RKO (cell line): ENCODE results near the gene DNAJC17.
A peak's percentile ranks its signal among the peaks of the same experiment; 100 is the strongest.

Experiments
- DNase-seq: peaks from one replicate; pipeline ENCODE4 v3.0.0-alpha.2; 2016; ENCODE audit warnings: low spot score

Gene DNAJC17

GRCh38 chr15:40807028-40807887, at the start of gene DNAJC17, which contains the start of gene ZFYVE19:
DNAJC17 (minus strand) TSS chr15:40807473; CDS start chr15:40807446, 27 bp downstream.
ZFYVE19 (plus strand) TSS chr15:40807089; CDS start chr15:40807590, 501 bp downstream.
- DNase-seq, result peak; percentile 98

- no peak for DNase-seq
Observed at GRCh38 chr15:40856746-40857145, 49.5 kb upstream of the DNAJC17 start.

- DNase-seq, result no peak
Observed at GRCh38 chr15:40855706-40856234, 48.5 kb upstream of the DNAJC17 start.

- DNase-seq, result no peak
Observed at GRCh38 chr15:40854161-40854560, 46.9 kb upstream of the DNAJC17 start.

GRCh38 chr15:40853241-40853890, 46.1 kb upstream of the DNAJC17 start:
- no peak for DNase-seq

- no peak for DNase-seq
Observed at GRCh38 chr15:40852529-40852928, 45.3 kb upstream of the DNAJC17 start.

- DNase-seq, result no peak
Observed at GRCh38 chr15:40850576-40851112, 43.4 kb upstream of the DNAJC17 start.

- peak; percentile 30 for DNase-seq
Observed at GRCh38 chr15:40847223-40847961, 40.1 kb upstream of the DNAJC17 start.

- no peak for DNase-seq
Observed at GRCh38 chr15:40846841-40847222, 39.6 kb upstream of the DNAJC17 start.

- no peak for DNase-seq
Observed at GRCh38 chr15:40845511-40846284, 38.4 kb upstream of the DNAJC17 start.

GRCh38 chr15:40845036-40845435, 37.8 kb upstream of the DNAJC17 start:
- DNase-seq, result peak; percentile 17

- DNase-seq, result peak; percentile 54
Observed at GRCh38 chr15:40844696-40845030, 37.4 kb upstream of the DNAJC17 start.

GRCh38 chr15:40843885-40844695, 36.8 kb upstream of the DNAJC17 start, which contains the start of gene SPINT1:
SPINT1 (plus strand) TSS chr15:40844048; CDS start chr15:40844555, 507 bp downstream.
- DNase-seq, result peak; percentile 75

- DNase-seq, result no peak
Observed at GRCh38 chr15:40843261-40843884, 36.1 kb upstream of the DNAJC17 start.

- no peak for DNase-seq
Observed at GRCh38 chr15:40841741-40842140, 34.5 kb upstream of the DNAJC17 start.

- DNase-seq, result no peak
Observed at GRCh38 chr15:40838756-40839155, 31.5 kb upstream of the DNAJC17 start.

- no peak for DNase-seq
Observed at GRCh38 chr15:40836020-40836419, 28.7 kb upstream of the DNAJC17 start.

- DNase-seq, result no peak
Observed at GRCh38 chr15:40832903-40833302, 25.6 kb upstream of the DNAJC17 start.

- DNase-seq, result no peak
Observed at GRCh38 chr15:40831861-40832260, 24.6 kb upstream of the DNAJC17 start.

- DNase-seq, result no peak
Observed at GRCh38 chr15:40830884-40831283, 23.6 kb upstream of the DNAJC17 start.
